ENCODE data around the gene AXIN2.
"Not testable (repeated sequence)": the region's sequence is repeated elsewhere in the genome, so short reads cannot be mapped to it uniquely, and the experiment has no call there.

The AXIN2 gene

GRCh38 chr17:65530523-65531255, 30.8 kb downstream of the AXIN2 start:
- TF ChIP-seq CTCF (IDR thresholded peaks at IDR 0.05; ENCODE audit: low read depth, low read length): no peak
- Histone ChIP-seq H3K36me3 (peaks cover 68% of the 10 kb centered on the region), H3K9me3 (ENCODE audit: severe bottlenecking) (no peaks in the 10 kb centered on the region), H3K27ac (no peak overlapping the region), H3K27me3 (ENCODE audit: insufficient read depth, low read depth, severe bottlenecking) (no peaks in the 10 kb centered on the region), H3K4me3 (ENCODE audit: low read depth, low read length) (no peak overlapping the region)
- no peak for DNase-seq

- H3K4me3 ChIP-seq (ENCODE audit: low read depth, low read length): no peak overlapping the region
- no peaks in the 10 kb centered on the region for H3K9me3 ChIP-seq (ENCODE audit: severe bottlenecking)
- DNase-seq: no peak
- H3K27ac ChIP-seq: no peak overlapping the region
- peaks cover 61% of the 10 kb centered on the region for H3K36me3 ChIP-seq
- TF ChIP-seq CTCF (IDR thresholded peaks at IDR 0.05; ENCODE audit: low read depth, low read length): no peak
- H3K27me3 ChIP-seq (ENCODE audit: insufficient read depth, low read depth, severe bottlenecking): no peaks in the 10 kb centered on the region
Observed at GRCh38 chr17:65529761-65530522, 31.5 kb downstream of the AXIN2 start.

- Histone ChIP-seq H3K9me3 (ENCODE audit: severe bottlenecking) (no peaks in the 10 kb centered on the region), H3K36me3 (peaks cover 53% of the 10 kb centered on the region), H3K27me3 (ENCODE audit: insufficient read depth, low read depth, severe bottlenecking) (no peaks in the 10 kb centered on the region), H3K4me3 (ENCODE audit: low read depth, low read length) (no peak overlapping the region), H3K27ac (no peak overlapping the region)
- DNase-seq: no peak
- TF ChIP-seq CTCF (IDR thresholded peaks at IDR 0.05; ENCODE audit: low read depth, low read length): no peak
Observed at GRCh38 chr17:65529040-65529633, 32.3 kb downstream of the AXIN2 start.

GRCh38 chr17:65527857-65528591, 33.4 kb downstream of the AXIN2 start:
- Histone ChIP-seq H3K4me3 (ENCODE audit: low read depth, low read length) (no peak overlapping the region), H3K9me3 (ENCODE audit: severe bottlenecking) (no peaks in the 10 kb centered on the region), H3K27ac (no peak overlapping the region), H3K27me3 (ENCODE audit: insufficient read depth, low read depth, severe bottlenecking) (no peaks in the 10 kb centered on the region), H3K36me3 (peaks cover 42% of the 10 kb centered on the region)
- no peak for DNase-seq
- TF ChIP-seq CTCF (IDR thresholded peaks at IDR 0.05; ENCODE audit: low read depth, low read length): no peak

- no peaks in the 10 kb centered on the region for H3K9me3 ChIP-seq (ENCODE audit: severe bottlenecking)
- H3K27me3 ChIP-seq (ENCODE audit: insufficient read depth, low read depth, severe bottlenecking): no peaks in the 10 kb centered on the region
- no peak for DNase-seq
- H3K36me3 ChIP-seq: peaks cover 35% of the 10 kb centered on the region
- TF ChIP-seq CTCF (IDR thresholded peaks at IDR 0.05; ENCODE audit: low read depth, low read length): no peak
- no peak overlapping the region for H3K4me3 ChIP-seq (ENCODE audit: low read depth, low read length)
- H3K27ac ChIP-seq: no peak overlapping the region
Observed at GRCh38 chr17:65527381-65527780, 34.1 kb downstream of the AXIN2 start.

GRCh38 chr17:65526854-65527253, 34.6 kb downstream of the AXIN2 start:
- not testable (repeated sequence) for H3K4me3 ChIP-seq (ENCODE audit: low read depth, low read length); H3K9me3 ChIP-seq (ENCODE audit: severe bottlenecking); DNase-seq; H3K27me3 ChIP-seq (ENCODE audit: insufficient read depth, low read depth, severe bottlenecking); H3K27ac ChIP-seq
- H3K36me3 ChIP-seq: peaks cover 30% of the 10 kb centered on the region

Measured in WERI-Rb-1 (cell line).